ENCODE measurements around the gene GNB1L. TPM values are rescaled to one million over a fixed set of nuclear protein-coding genes. Genes with fewer than 3 reads are reported as not detected.
"Not testable (repeated sequence)": the region's sequence is repeated elsewhere in the genome, so short reads cannot be mapped to it uniquely, and the experiment has no call there.

GNB1L gene
- total RNA-seq, 3 donors from 2014 or later: 25.9 to 26.3 (median 26.0) TPM

- Mint-ChIP-seq H3K4me1 (ENCODE audit: low read depth) (peaks cover 16% of the 10 kb centered on the region), H3K4me3 (no peak overlapping the region), H3K9me3 (no peaks in the 10 kb centered on the region), H3K36me3 (ENCODE audit: insufficient read depth) (peaks cover 1% of the 10 kb centered on the region), H3K27me3 (ENCODE audit: low read depth) (no peaks in the 10 kb centered on the region)
- ATAC-seq: no peak
- no peak for DNase-seq
Measured at GRCh38 chr22:19840955-19841640, 13.6 kb downstream of the GNB1L start.

DNA sequence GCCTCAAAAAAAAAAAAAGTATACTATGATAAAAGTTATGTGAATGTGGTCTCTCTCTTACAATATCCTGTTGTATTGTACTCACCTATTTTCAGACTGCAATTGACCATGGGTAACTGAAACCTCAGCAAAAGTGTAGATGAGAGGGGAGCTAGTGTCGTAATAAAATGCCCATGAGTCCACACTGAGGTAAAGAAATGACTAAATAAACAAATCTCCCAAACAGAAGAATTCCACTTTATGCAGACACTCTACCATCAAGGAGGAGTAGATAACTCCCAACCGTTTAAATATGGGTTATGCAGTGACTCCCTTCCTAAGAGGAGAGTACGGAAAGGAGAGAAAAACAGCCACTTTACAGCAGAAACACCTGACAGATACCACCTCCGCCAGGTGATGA is 14.6 kb downstream of the GNB1L start:
- DNase-seq (no peak), ATAC-seq (no peak)
- Mint-ChIP-seq H3K4me1 (ENCODE audit: low read depth) (peaks cover 14% of the 10 kb centered on the region), H3K27me3 (ENCODE audit: low read depth) (no peaks in the 10 kb centered on the region), H3K4me3 (no peak overlapping the region), H3K36me3 (ENCODE audit: insufficient read depth) (peaks cover 1% of the 10 kb centered on the region), H3K9me3 (no peaks in the 10 kb centered on the region)

GRCh38 chr22:19837915-19838314 is 16.8 kb downstream of the GNB1L start:
- no peak for ATAC-seq
- Mint-ChIP-seq H3K4me3 (no peak overlapping the region), H3K4me1 (ENCODE audit: low read depth) (peaks cover 11% of the 10 kb centered on the region), H3K36me3 (ENCODE audit: insufficient read depth) (peaks cover 1% of the 10 kb centered on the region), H3K27me3 (ENCODE audit: low read depth) (no peaks in the 10 kb centered on the region), H3K9me3 (no peaks in the 10 kb centered on the region)
- no peak for DNase-seq

- Mint-ChIP-seq H3K27me3 (ENCODE audit: low read depth) (no peaks in the 10 kb centered on the region), H3K4me3 (no peak overlapping the region), H3K36me3 (ENCODE audit: insufficient read depth) (peaks cover 1% of the 10 kb centered on the region), H3K9me3 (no peaks in the 10 kb centered on the region), H3K4me1 (ENCODE audit: low read depth) (peaks cover 14% of the 10 kb centered on the region)
- no peak for DNase-seq
- ATAC-seq: no peak
Measured at GRCh38 chr22:19836512-19836911, 18.2 kb downstream of the GNB1L start.

- peaks cover 14% of the 10 kb centered on the region for H3K4me1 Mint-ChIP-seq (ENCODE audit: low read depth)
Measured at GRCh38 chr22:19834599-19834998, 20.1 kb downstream of the GNB1L start.

GRCh38 chr22:19833327-19833726 is 21.3 kb downstream of the GNB1L start:
- H3K4me1 Mint-ChIP-seq (ENCODE audit: low read depth): peaks cover 14% of the 10 kb centered on the region
- not testable (repeated sequence) for H3K9me3 Mint-ChIP-seq; H3K36me3 Mint-ChIP-seq (ENCODE audit: insufficient read depth); H3K4me3 Mint-ChIP-seq; ATAC-seq; H3K27me3 Mint-ChIP-seq (ENCODE audit: low read depth); DNase-seq

More at GRCh38 chr22:19834599-19834998, 20.1 kb downstream of the GNB1L start:
- Mint-ChIP-seq H3K36me3 (ENCODE audit: insufficient read depth) (peaks cover 1% of the 10 kb centered on the region), H3K4me3 (peak overlapping the region; percentile 16), H3K27me3 (ENCODE audit: low read depth) (no peaks in the 10 kb centered on the region), H3K9me3 (no peaks in the 10 kb centered on the region)
- ATAC-seq (no peak), DNase-seq (no peak)

DNA sequence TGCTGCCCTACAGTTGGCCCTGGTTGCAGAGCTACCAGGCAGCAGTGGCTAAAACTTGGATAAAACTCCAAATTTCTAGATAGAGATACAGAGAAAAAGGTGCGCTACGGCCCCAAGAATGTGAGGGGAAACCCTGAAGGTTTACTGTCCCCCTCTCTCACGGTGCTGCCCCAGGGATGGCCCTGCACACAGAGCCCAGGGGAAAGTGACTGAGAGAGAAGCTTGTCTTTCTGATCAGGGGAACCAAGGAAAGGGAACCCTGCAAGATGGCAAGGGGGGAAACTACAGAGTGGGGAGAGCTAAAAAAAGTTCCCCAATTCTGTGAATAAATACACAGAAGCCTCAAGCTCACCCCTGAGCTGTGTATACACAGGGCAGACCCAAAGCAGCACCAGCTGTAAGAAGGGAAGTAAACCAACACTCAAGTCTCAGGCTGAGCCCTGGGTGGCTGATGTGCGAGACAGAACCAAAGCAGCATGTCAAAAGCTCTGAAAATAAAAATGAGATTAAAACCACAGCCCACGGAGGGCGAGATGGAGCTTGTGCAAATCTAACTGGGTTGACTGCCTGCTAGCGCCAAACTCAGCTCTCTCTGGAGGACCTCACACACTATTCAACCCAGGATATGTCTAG is 22.1 kb downstream of the GNB1L start:
- DNase-seq: no peak

GRCh38 chr22:19831979-19832378 is 22.7 kb downstream of the GNB1L start:
- ATAC-seq; H3K9me3 Mint-ChIP-seq; H3K27me3 Mint-ChIP-seq (ENCODE audit: low read depth); DNase-seq; H3K4me3 Mint-ChIP-seq; H3K36me3 Mint-ChIP-seq (ENCODE audit: insufficient read depth): not testable (repeated sequence)
- peaks cover 14% of the 10 kb centered on the region for H3K4me1 Mint-ChIP-seq (ENCODE audit: low read depth)

More for the DNA sequence above, 22.1 kb downstream of the GNB1L start:
- no peak for ATAC-seq
- Mint-ChIP-seq H3K4me1 (ENCODE audit: low read depth) (peaks cover 14% of the 10 kb centered on the region), H3K9me3 (no peaks in the 10 kb centered on the region), H3K4me3 (no peak overlapping the region), H3K27me3 (ENCODE audit: low read depth) (no peaks in the 10 kb centered on the region), H3K36me3 (ENCODE audit: insufficient read depth) (no peaks in the 10 kb centered on the region)

DNA sequence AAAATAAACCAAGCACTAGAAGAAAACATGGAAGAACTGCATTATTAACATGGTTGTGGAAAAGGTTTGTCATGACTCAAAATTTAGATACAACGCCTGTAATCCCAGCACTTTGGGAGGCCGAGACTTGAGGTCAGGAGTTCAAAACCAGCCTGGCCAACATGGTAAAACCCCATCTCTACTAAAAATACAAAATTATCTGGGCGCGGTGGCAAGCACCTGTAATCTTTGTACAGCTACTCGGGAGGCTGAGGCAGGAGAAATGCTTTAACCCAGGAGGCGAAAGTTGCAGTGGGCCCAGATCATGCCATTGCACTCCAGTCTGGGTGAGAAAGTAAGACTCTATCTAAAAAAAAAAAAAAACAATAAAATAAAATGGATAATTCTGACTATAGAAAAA is 23.7 kb downstream of the GNB1L start:
- H3K9me3 Mint-ChIP-seq: no peaks in the 10 kb centered on the region
- no peaks in the 10 kb centered on the region for H3K27me3 Mint-ChIP-seq (ENCODE audit: low read depth)
- peaks cover 3% of the 10 kb centered on the region for H3K36me3 Mint-ChIP-seq (ENCODE audit: insufficient read depth)
- DNase-seq: no peak
- peaks cover 11% of the 10 kb centered on the region for H3K4me1 Mint-ChIP-seq (ENCODE audit: low read depth)
- H3K4me3 Mint-ChIP-seq: no peak overlapping the region
- no peak for ATAC-seq

DNA sequence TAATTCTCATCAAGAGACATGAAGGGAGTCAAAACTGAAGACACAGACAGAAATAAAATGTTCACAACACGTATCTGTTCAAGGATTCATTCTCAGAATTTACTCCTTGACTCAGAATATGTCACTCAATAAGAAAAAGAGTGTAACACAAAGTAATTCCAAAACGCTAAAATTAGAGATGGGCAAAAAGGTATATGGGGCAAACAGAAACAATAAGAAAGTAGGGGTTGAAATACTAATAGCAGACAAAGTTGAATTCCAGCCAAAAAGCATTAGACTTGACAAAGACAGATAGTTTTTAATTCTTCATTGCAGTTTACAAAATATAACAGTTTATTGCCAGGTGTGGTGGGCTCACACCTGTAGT is 26.7 kb downstream of the GNB1L start:
- H3K27me3 Mint-ChIP-seq (ENCODE audit: low read depth): no peaks in the 10 kb centered on the region
- no peak for ATAC-seq

DNA sequence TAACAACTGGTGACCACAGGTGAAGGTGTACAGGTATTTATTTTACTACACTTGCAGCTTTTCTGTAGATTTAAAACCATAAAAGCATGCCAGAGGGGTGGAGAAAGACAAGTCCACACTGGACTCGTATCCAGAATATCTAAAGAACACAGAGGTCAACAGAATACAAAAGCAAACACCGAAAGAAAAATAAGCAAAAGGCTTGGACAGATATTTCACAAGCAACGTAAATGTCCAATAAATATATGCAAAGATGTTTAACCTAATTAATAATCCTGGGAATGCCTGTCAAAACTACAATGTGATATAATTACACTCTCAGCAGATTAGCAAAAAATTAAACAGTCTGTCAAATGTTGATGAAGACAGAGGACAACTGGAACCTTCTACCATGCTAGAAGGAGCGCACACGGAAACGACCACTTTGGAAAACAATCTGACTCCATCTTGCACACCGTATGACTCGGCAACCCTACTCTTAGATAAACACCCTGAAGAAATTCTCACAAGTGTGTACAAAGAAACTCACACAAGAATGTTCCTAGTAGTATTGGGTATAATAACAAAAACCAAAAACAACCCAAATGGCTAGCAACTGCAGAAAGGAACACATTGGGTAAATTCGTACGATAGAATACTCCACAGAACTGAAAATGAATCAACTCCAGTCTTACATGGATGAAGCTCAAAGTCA is 27.2 kb downstream of the GNB1L start:
- Mint-ChIP-seq H3K4me1 (ENCODE audit: low read depth) (peaks cover 2% of the 10 kb centered on the region), H3K9me3 (no peaks in the 10 kb centered on the region), H3K36me3 (ENCODE audit: insufficient read depth) (peaks cover 3% of the 10 kb centered on the region), H3K27me3 (ENCODE audit: low read depth) (no peaks in the 10 kb centered on the region), H3K4me3 (no peak overlapping the region)
- no peak for DNase-seq
- ATAC-seq: no peak

More for the DNA sequence above, 26.7 kb downstream of the GNB1L start:
- Mint-ChIP-seq H3K4me3 (no peak overlapping the region), H3K9me3 (no peaks in the 10 kb centered on the region), H3K4me1 (ENCODE audit: low read depth) (peaks cover 5% of the 10 kb centered on the region), H3K36me3 (ENCODE audit: insufficient read depth) (peaks cover 3% of the 10 kb centered on the region)
- DNase-seq: no peak

- H3K36me3 Mint-ChIP-seq (ENCODE audit: insufficient read depth): peaks cover 3% of the 10 kb centered on the region
- no peak for DNase-seq
- no peak for ATAC-seq
- H3K4me1 Mint-ChIP-seq (ENCODE audit: low read depth): peaks cover 2% of the 10 kb centered on the region
- no peak overlapping the region for H3K4me3 Mint-ChIP-seq
- H3K27me3 Mint-ChIP-seq (ENCODE audit: low read depth): no peaks in the 10 kb centered on the region
- no peaks in the 10 kb centered on the region for H3K9me3 Mint-ChIP-seq
Measured at GRCh38 chr22:19826619-19826950, 28.1 kb downstream of the GNB1L start.

- Mint-ChIP-seq H3K27me3 (ENCODE audit: low read depth) (no peaks in the 10 kb centered on the region), H3K4me1 (ENCODE audit: low read depth) (peaks cover 2% of the 10 kb centered on the region), H3K4me3 (no peak overlapping the region), H3K9me3 (no peaks in the 10 kb centered on the region), H3K36me3 (ENCODE audit: insufficient read depth) (peaks cover 3% of the 10 kb centered on the region)
- DNase-seq (no peak), ATAC-seq (no peak)
Measured at GRCh38 chr22:19825904-19826618, 28.6 kb downstream of the GNB1L start.

GRCh38 chr22:19824926-19825339 is 29.7 kb downstream of the GNB1L start:
- DNase-seq: no peak
- Mint-ChIP-seq H3K4me1 (ENCODE audit: low read depth) (peaks cover 2% of the 10 kb centered on the region), H3K9me3 (no peaks in the 10 kb centered on the region), H3K36me3 (ENCODE audit: insufficient read depth) (peaks cover 3% of the 10 kb centered on the region), H3K4me3 (no peak overlapping the region), H3K27me3 (ENCODE audit: low read depth) (no peaks in the 10 kb centered on the region)
- no peak for ATAC-seq

Measured in activated T-cell treated with anti-CD3 and anti-CD28 coated beads, Interleukin-2, amount 50 U/mL, for 4 hours (primary cell).